Stimulated activated naive CD4-positive, alpha-beta T cell treated with Interleukin-2 at 50 U/mL for 16 hours (primary cell): ENCODE measurements around the gene IL12RB2.
A peak's percentile ranks its signal among the peaks of the same experiment; 100 is the strongest.

Experiments used
- DNase-seq: peaks from one replicate; lab custom pipeline; 2025; lab: John Stamatoyannopoulos, UW

Gene IL12RB2

GRCh38 chr1:67312615-67313014 is 4.9 kb downstream of the IL12RB2 start:
- DNase-seq: no peak

- DNase-seq: no peak
Observed at GRCh38 chr1:67313934-67314671, 6.4 kb downstream of the IL12RB2 start.

- DNase-seq: peak; percentile 44
Observed at GRCh38 chr1:67314696-67315095, 7.0 kb downstream of the IL12RB2 start.

GRCh38 chr1:67316180-67316902 is 8.7 kb downstream of the IL12RB2 start:
- DNase-seq: no peak

GRCh38 chr1:67316918-67317317 is 9.2 kb downstream of the IL12RB2 start:
- no peak for DNase-seq

GRCh38 chr1:67317803-67318202 is 10.1 kb downstream of the IL12RB2 start:
- no peak for DNase-seq

- no peak for DNase-seq
Observed at GRCh38 chr1:67322442-67322841, 14.8 kb downstream of the IL12RB2 start.

GRCh38 chr1:67323087-67323486 is 15.4 kb downstream of the IL12RB2 start:
- DNase-seq: no peak

GRCh38 chr1:67324068-67324467 is 16.4 kb downstream of the IL12RB2 start:
- DNase-seq: no peak

- no peak for DNase-seq
Observed at GRCh38 chr1:67327864-67328466, 20.3 kb downstream of the IL12RB2 start.

GRCh38 chr1:67332653-67333529 is 25.2 kb downstream of the IL12RB2 start:
- no peak for DNase-seq

GRCh38 chr1:67333603-67334002 is 25.9 kb downstream of the IL12RB2 start:
- DNase-seq: no peak

- no peak for DNase-seq
Observed at GRCh38 chr1:67335411-67335810, 27.7 kb downstream of the IL12RB2 start.

GRCh38 chr1:67336157-67336556 is 28.5 kb downstream of the IL12RB2 start:
- DNase-seq: no peak

- DNase-seq: no peak
Observed at GRCh38 chr1:67336783-67337182, 29.1 kb downstream of the IL12RB2 start.

GRCh38 chr1:67338642-67339041 is 31.0 kb downstream of the IL12RB2 start:
- DNase-seq: no peak

- peak; percentile 33 for DNase-seq
Observed at GRCh38 chr1:67339623-67340343, 32.1 kb downstream of the IL12RB2 start.

- DNase-seq: peak; percentile 45
Observed at GRCh38 chr1:67342076-67342890, 34.6 kb downstream of the IL12RB2 start.

GRCh38 chr1:67345556-67345955 is 37.9 kb downstream of the IL12RB2 start:
- no peak for DNase-seq

- DNase-seq: no peak
Observed at GRCh38 chr1:67346982-67347381, 39.3 kb downstream of the IL12RB2 start.
